HG03565 (cell line): ENCODE results near the gene ACYP2.
"Not testable (repeated sequence)": the region's sequence is repeated elsewhere in the genome, so short reads cannot be mapped to it uniquely, and the experiment has no call there.

ENCODE experiments used
- ATAC-seq: cut with Tn5 transposase; IDR thresholded peaks from one replicate; pipeline ENCODE4 v1.9.1; 2021; ENCODE audit warnings: mild to moderate bottlenecking, moderate library complexity; ENCODE audit not compliant: unreplicated experiment

The ACYP2 gene

GRCh38 chr2:54262015-54262765 is 146.8 kb downstream of the ACYP2 start:
- no peak for ATAC-seq

- ATAC-seq: not testable (repeated sequence)
Observed at GRCh38 chr2:54265081-54265480, 149.7 kb downstream of the ACYP2 start.

GRCh38 chr2:54267577-54267976 is 152.2 kb downstream of the ACYP2 start:
- no peak for ATAC-seq

- ATAC-seq: no peak
Observed at GRCh38 chr2:54271189-54271588, 155.8 kb downstream of the ACYP2 start.

GRCh38 chr2:54271843-54272627 is 156.6 kb downstream of the ACYP2 start:
- peak; percentile 93 for ATAC-seq

GRCh38 chr2:54274781-54275242 is 159.4 kb downstream of the ACYP2 start:
- no peak for ATAC-seq

GRCh38 chr2:54275541-54275940 is 160.1 kb downstream of the ACYP2 start:
- no peak for ATAC-seq

GRCh38 chr2:54279385-54279784 is 164.0 kb downstream of the ACYP2 start:
- no peak for ATAC-seq

- no peak for ATAC-seq
Observed at GRCh38 chr2:54284826-54285225, 169.4 kb downstream of the ACYP2 start.

GRCh38 chr2:54285451-54285850 is 170.0 kb downstream of the ACYP2 start:
- no peak for ATAC-seq

- ATAC-seq: no peak
Observed at GRCh38 chr2:54287532-54287931, 172.1 kb downstream of the ACYP2 start.

- no peak for ATAC-seq
Observed at GRCh38 chr2:54289917-54290316, 174.5 kb downstream of the ACYP2 start.

- ATAC-seq: no peak
Observed at GRCh38 chr2:54290356-54291025, 175.1 kb downstream of the ACYP2 start.

GRCh38 chr2:54294665-54295064 is 179.2 kb downstream of the ACYP2 start:
- ATAC-seq: not testable (repeated sequence)

GRCh38 chr2:54295911-54296310 is 180.5 kb downstream of the ACYP2 start:
- ATAC-seq: no peak

- no peak for ATAC-seq
Observed at GRCh38 chr2:54298514-54298913, 183.1 kb downstream of the ACYP2 start.

GRCh38 chr2:54303631-54304030 is 188.2 kb downstream of the ACYP2 start:
- no peak for ATAC-seq

GRCh38 chr2:54306556-54306955 is 191.1 kb downstream of the ACYP2 start:
- ATAC-seq: no peak

GRCh38 chr2:54308186-54308585 is 192.8 kb downstream of the ACYP2 start:
- no peak for ATAC-seq

- ATAC-seq: no peak
Observed at GRCh38 chr2:54308782-54309181, 193.4 kb downstream of the ACYP2 start.

- no peak for ATAC-seq
Observed at GRCh38 chr2:54310311-54310710, 194.9 kb downstream of the ACYP2 start.

GRCh38 chr2:54310961-54311360 is 195.5 kb downstream of the ACYP2 start:
- no peak for ATAC-seq
